Measurements from ENCODE around the gene EYA4. TPM values are rescaled to one million over a fixed set of nuclear protein-coding genes. Genes with fewer than 3 reads are reported as not detected.

Gene EYA4
- polyA plus RNA-seq, 1 of the 3 experiments (the other 2 are of a cell fraction), result 0.08 TPM

DNA sequence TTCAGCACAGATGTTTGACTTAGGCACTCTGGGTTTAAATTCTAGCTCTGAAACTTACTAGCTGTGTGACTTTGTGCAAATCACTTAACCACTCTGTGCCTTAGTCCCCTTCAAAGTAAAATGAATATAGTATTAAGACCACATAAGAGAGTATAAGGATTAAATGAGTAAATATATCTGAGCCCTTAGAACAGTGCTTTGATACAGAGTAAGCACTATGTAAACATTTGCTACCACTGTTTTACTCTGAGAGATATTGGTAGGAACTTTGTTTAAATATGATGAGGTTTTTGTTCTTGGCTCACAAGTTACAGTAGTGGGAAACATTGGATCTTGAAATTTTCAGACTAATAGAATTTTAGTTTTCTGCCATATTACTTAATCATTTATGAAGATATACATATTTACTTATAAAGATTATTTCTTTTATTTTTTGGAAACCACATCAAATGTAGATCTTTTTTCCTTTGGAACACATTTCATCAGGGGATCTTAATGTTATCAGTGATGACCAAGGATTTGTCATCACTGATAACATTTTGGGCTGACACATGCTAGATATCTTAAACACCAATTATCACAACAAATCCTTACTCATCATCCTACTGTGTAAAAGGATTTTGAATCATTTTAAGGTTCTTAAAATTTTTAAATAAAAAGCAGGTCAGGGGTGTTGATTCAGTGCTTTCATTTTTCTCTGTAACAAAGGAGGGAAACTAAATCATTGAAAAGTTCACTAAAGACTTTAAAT lies 226.2 kb downstream of the EYA4 start (continued):
- TF ChIP-seq, protein P1, sequence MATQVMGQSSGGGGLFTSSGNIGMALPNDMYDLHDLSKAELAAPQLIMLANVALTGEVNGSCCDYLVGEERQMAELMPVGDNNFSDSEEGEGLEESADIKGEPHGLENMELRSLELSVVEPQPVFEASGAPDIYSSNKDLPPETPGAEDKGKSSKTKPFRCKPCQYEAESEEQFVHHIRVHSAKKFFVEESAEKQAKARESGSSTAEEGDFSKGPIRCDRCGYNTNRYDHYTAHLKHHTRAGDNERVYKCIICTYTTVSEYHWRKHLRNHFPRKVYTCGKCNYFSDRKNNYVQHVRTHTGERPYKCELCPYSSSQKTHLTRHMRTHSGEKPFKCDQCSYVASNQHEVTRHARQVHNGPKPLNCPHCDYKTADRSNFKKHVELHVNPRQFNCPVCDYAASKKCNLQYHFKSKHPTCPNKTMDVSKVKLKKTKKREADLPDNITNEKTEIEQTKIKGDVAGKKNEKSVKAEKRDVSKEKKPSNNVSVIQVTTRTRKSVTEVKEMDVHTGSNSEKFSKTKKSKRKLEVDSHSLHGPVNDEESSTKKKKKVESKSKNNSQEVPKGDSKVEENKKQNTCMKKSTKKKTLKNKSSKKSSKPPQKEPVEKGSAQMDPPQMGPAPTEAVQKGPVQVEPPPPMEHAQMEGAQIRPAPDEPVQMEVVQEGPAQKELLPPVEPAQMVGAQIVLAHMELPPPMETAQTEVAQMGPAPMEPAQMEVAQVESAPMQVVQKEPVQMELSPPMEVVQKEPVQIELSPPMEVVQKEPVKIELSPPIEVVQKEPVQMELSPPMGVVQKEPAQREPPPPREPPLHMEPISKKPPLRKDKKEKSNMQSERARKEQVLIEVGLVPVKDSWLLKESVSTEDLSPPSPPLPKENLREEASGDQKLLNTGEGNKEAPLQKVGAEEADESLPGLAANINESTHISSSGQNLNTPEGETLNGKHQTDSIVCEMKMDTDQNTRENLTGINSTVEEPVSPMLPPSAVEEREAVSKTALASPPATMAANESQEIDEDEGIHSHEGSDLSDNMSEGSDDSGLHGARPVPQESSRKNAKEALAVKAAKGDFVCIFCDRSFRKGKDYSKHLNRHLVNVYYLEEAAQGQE (IDR thresholded peaks at IDR 0.05; ENCODE audit: low read depth, low read length), result no peak
- no peak for TF ChIP-seq TCF12 (IDR thresholded peaks at IDR 0.05)

DNA sequence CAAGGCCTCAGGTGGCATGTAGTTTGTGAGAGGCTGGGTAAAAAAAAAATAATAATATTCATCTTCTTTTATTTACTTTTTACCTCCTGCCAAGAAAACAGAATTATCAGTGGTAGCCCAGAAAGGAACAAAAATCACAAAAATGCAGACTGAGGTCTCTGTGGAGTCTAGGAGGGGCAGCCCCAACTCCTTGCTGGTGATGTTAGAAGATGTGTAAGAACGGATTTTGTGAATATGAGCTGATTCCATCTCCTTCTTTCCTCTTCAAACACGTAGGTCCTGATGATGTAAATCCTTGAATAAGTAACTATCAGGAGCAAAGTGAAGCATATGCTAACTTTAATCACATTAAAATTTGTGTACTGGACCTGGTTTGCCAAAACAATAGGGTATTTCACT lies 226.8 kb downstream of the EYA4 start:
- no peaks in the 10 kb centered on the region for H3K79me2 ChIP-seq (ENCODE audit: insufficient read depth)
- TF ChIP-seq CHD2 (IDR thresholded peaks at IDR 0.05; ENCODE audit: low read length, partially characterized antibody), result no peak
- TF ChIP-seq NRF1 (IDR thresholded peaks at IDR 0.05; ENCODE audit: low read depth, low read length), result no peak
- TF ChIP-seq SIN3A (IDR thresholded peaks at IDR 0.05; ENCODE audit: borderline replicate concordance, low read depth, low read length), result no peak
- TF ChIP-seq, protein P2, sequence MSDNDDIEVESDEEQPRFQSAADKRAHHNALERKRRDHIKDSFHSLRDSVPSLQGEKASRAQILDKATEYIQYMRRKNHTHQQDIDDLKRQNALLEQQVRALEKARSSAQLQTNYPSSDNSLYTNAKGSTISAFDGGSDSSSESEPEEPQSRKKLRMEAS (IDR thresholded peaks at IDR 0.05; ENCODE audit: low read depth), result no peak
- TF ChIP-seq JUND (IDR thresholded peaks at IDR 0.05), result no peak
- TF ChIP-seq, protein P3, sequence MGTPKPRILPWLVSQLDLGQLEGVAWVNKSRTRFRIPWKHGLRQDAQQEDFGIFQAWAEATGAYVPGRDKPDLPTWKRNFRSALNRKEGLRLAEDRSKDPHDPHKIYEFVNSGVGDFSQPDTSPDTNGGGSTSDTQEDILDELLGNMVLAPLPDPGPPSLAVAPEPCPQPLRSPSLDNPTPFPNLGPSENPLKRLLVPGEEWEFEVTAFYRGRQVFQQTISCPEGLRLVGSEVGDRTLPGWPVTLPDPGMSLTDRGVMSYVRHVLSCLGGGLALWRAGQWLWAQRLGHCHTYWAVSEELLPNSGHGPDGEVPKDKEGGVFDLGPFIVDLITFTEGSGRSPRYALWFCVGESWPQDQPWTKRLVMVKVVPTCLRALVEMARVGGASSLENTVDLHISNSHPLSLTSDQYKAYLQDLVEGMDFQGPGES (IDR thresholded peaks at IDR 0.05; ENCODE audit: low read depth, low read length), result no peak
- no peak for TF ChIP-seq RCOR1 (IDR thresholded peaks at IDR 0.05; ENCODE audit: low read length)
- no peak for TF ChIP-seq TEAD4 (IDR thresholded peaks at IDR 0.05; ENCODE audit: borderline replicate concordance, insufficient read depth)
- no peak for TF ChIP-seq ELF1 (IDR thresholded peaks at IDR 0.05)
- TF ChIP-seq MEF2A (IDR thresholded peaks at IDR 0.05; ENCODE audit: borderline replicate concordance, low read depth), result no peak
- TF ChIP-seq GABPA (IDR thresholded peaks at IDR 0.05; ENCODE audit: low read depth), result no peak
- no peak for TF ChIP-seq RAD21 (IDR thresholded peaks at IDR 0.05; ENCODE audit: low read length)
- no peak for TF ChIP-seq FOXJ3 (CRISPR knock-in tag; IDR thresholded peaks at IDR 0.05)
- TF ChIP-seq TAF1 (IDR thresholded peaks at IDR 0.05; ENCODE audit: borderline replicate concordance, low read depth, low read length), result no peak
- no peak for TF ChIP-seq FOXM1 (IDR thresholded peaks at IDR 0.05; ENCODE audit: low read depth)
- TF ChIP-seq EZH2phosphoT487 (IDR thresholded peaks at IDR 0.05; ENCODE audit: borderline replicate concordance, low read depth), result no peak
- no peak for TF ChIP-seq GATA2 (CRISPR knock-in tag; IDR thresholded peaks at IDR 0.05)
- no peak for TF ChIP-seq TCF12 (IDR thresholded peaks at IDR 0.05)
- no peak for TF ChIP-seq NFIC (IDR thresholded peaks at IDR 0.05; ENCODE audit: borderline replicate concordance)
- TF ChIP-seq, protein P4, sequence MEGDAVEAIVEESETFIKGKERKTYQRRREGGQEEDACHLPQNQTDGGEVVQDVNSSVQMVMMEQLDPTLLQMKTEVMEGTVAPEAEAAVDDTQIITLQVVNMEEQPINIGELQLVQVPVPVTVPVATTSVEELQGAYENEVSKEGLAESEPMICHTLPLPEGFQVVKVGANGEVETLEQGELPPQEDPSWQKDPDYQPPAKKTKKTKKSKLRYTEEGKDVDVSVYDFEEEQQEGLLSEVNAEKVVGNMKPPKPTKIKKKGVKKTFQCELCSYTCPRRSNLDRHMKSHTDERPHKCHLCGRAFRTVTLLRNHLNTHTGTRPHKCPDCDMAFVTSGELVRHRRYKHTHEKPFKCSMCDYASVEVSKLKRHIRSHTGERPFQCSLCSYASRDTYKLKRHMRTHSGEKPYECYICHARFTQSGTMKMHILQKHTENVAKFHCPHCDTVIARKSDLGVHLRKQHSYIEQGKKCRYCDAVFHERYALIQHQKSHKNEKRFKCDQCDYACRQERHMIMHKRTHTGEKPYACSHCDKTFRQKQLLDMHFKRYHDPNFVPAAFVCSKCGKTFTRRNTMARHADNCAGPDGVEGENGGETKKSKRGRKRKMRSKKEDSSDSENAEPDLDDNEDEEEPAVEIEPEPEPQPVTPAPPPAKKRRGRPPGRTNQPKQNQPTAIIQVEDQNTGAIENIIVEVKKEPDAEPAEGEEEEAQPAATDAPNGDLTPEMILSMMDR (IDR thresholded peaks at IDR 0.05), result no peak
- no peaks in the 10 kb centered on the region for H3K27me3 ChIP-seq (ENCODE audit: insufficient read depth)
- H2AFZ ChIP-seq (ENCODE audit: low read depth), result no peak overlapping the region
- POLR2A ChIA-PET, result no interaction called here
- DNase-seq, result no peak
- H3K4me2 ChIP-seq, result no peak overlapping the region
- no peaks in the 10 kb centered on the region for H3F3A ChIP-seq (replicated peaks; ENCODE audit: insufficient read depth)
- H3K4me3 ChIP-seq (ENCODE audit: low read depth in 2 of 2, low read length in 1 of 2), result no peak overlapping the region
- H3K27ac ChIP-seq (ENCODE audit: low read depth in 2 of 2, low read length in 1 of 2), result no peak overlapping the region
- no peak overlapping the region for H3K9ac ChIP-seq
- H3K4me1 ChIP-seq (ENCODE audit: control insufficient read depth in 1 of 2, insufficient read depth in 2 of 2, low read depth in 1 of 2, low read length in 1 of 2), result no peaks in the 10 kb centered on the region
- H3K9me2 ChIP-seq, result no peaks in the 10 kb centered on the region
- CTCF ChIA-PET, result no interaction called here
- no peaks in the 10 kb centered on the region for H3K36me3 ChIP-seq (replicated peaks in 1 of 2; ENCODE audit: control insufficient read depth in 1 of 2, insufficient read depth in 2 of 2, low read length in 1 of 2)
- 7% methylated on average over 2 of the region's 2 CpGs for WGBS (ENCODE audit: low lambda C conversion rate)
- H4K20me1 ChIP-seq (ENCODE audit: insufficient read depth), result no peaks in the 10 kb centered on the region
- H3K9me3 ChIP-seq, result no peaks in the 10 kb centered on the region
